K562 (cell line): ENCODE measurements around the gene SLC7A5. TPM values are rescaled to one million over a fixed set of nuclear protein-coding genes. Genes with fewer than 3 reads are reported as not detected.

Experiments used
- ARHGAP35 ChIP-seq: fragments of 450-650 bp; IDR thresholded peaks from 2 replicates; pipeline ENCODE4 v1.6.1; 2018; ENCODE audit not compliant: partially characterized antibody
- ARNT ChIP-seq, 2 experiments: fragments of 450-650 bp; IDR thresholded peaks; 2 replicates each; pipeline ENCODE4 v1.6.1; 2016; ENCODE audit warnings: mild to moderate bottlenecking in 1 of 2
- BHLHE40 ChIP-seq: IDR thresholded peaks from 2 replicates; pipeline ENCODE4 v1.6.1; 2011; ENCODE audit warnings: low read length, improper control_type of control experiment
- CBFA2T3 ChIP-seq: fragments of 450-650 bp; IDR thresholded peaks from 2 replicates; pipeline ENCODE4 v1.6.1; 2017
- CTBP1 ChIP-seq: fragments of 450-650 bp; IDR thresholded peaks from 2 replicates; pipeline ENCODE4 v1.6.1; 2016; ENCODE audit warnings: borderline replicate concordance
- JUNB ChIP-seq: fragments of 450-650 bp; formaldehyde crosslinking; conservative IDR thresholded peaks from 2 replicates; pipeline ENCODE4 v1.4.0; 2020; ENCODE audit warnings: mild to moderate bottlenecking
- MAFK ChIP-seq: IDR thresholded peaks from 2 replicates; pipeline ENCODE4 v1.6.1; 2011; ENCODE audit warnings: low read length, improper control_type of control experiment
- NCOR1 ChIP-seq: fragments of 450-650 bp; IDR thresholded peaks from 2 replicates; pipeline ENCODE4 v1.6.1; 2016; ENCODE audit warnings: mild to moderate bottlenecking, moderate library complexity
- NFIX ChIP-seq: fragments of 250-450 bp; sonication (Bioruptor Pico); IDR thresholded peaks from 2 replicates; pipeline ENCODE4 v1.4.0; 2020; ENCODE audit warnings: low read depth, mild to moderate bottlenecking, moderate library complexity
- POLR2G ChIP-seq: fragments of 200-400 bp; formaldehyde crosslinking; IDR thresholded peaks from 2 replicates; pipeline ENCODE4 v1.6.1; 2017; ENCODE audit warnings: low read depth, mild to moderate bottlenecking, antibody characterized with exemption, low read length, moderate library complexity
- RBFOX2 ChIP-seq: fragments of 200-400 bp; formaldehyde crosslinking; IDR thresholded peaks from 2 replicates; pipeline ENCODE4 v1.6.1; 2017; ENCODE audit warnings: low read depth, mild to moderate bottlenecking, low read length, moderate library complexity
- TCF3 ChIP-seq: sonication (generic); formaldehyde crosslinking; IDR thresholded peaks from 2 replicates; pipeline ENCODE4 v1.4.0; 2020; ENCODE audit warnings: mild to moderate bottlenecking, missing genetic modification reagents
- ZFX ChIP-seq: sonication (generic); formaldehyde crosslinking; IDR thresholded peaks from 2 replicates; pipeline ENCODE4 v1.8.0; 2022; ENCODE audit warnings: mild to moderate bottlenecking, missing genetic modification reagents, moderate library complexity
- ZNF316 ChIP-seq: fragments of 450-650 bp; IDR thresholded peaks from 2 replicates; pipeline ENCODE4 v1.6.1; 2016
- ZNF668 ChIP-seq: fragments of 250-450 bp; sonication (Bioruptor Pico); IDR thresholded peaks from 2 replicates; pipeline ENCODE4 v1.8.0; 2022; ENCODE audit warnings: mild to moderate bottlenecking, inconsistent platforms
- polyA plus RNA-seq, 8 experiments: library from polyadenylated mRNA; depleted of rRNA in 4 of 8; stranded (reverse) in 5 of 8; unstranded in 3 of 8; fragments of >200 nt; fragmentation: Nextera tagmentation in 2 of 8; fragmentation: Illumina TruSeq in 1 of 8; extraction: Ambion mirVana in 2 of 8; extraction: Trizol in 1 of 8; gene quantifications; 2 replicates each; pipeline versions ENCODE4 v1.2.1 to v1.2.3, GENCODE V29; 2011 to 2014; ENCODE audit warnings: inconsistent platforms in 1 of 8, missing spikeins in 1 of 8
- total RNA-seq, 7 experiments: library from RNA; depleted of rRNA in 6 of 7; stranded (reverse); fragments of >200 nt in 6 of 7; fragmentation: Illumina TruSeq in 2 of 7; extraction: Trizol in 2 of 7; gene quantifications; 2 replicates each; pipeline versions ENCODE4 v1.2.1 to v1.2.3, GENCODE V29; 2011 to 2021; ENCODE audit warnings: low replicate concordance in 1 of 7
- TF ChIP-seq, protein P1 (sequence below): fragments of 200-800 bp; sonication (Bioruptor generic); IDR thresholded peaks from 2 replicates; pipeline ENCODE4 v1.6.1; 2017; ENCODE audit warnings: missing genetic modification characterization, missing compliant biosample characterization
- TF ChIP-seq, protein P2 (sequence below): sonication (generic); formaldehyde crosslinking; IDR thresholded peaks from 2 replicates; pipeline ENCODE4 v1.8.0; 2023; ENCODE audit warnings: mild to moderate bottlenecking, missing genetic modification reagents
- TF ChIP-seq, protein P3 (sequence below): sonication (generic); formaldehyde crosslinking; IDR thresholded peaks from 2 replicates; pipeline ENCODE4 v1.9.0; 2022; ENCODE audit warnings: mild to moderate bottlenecking, missing genetic modification reagents
- TF ChIP-seq, protein P4 (sequence below): fragments of 250-450 bp; sonication (Bioruptor Pico); IDR thresholded peaks from 2 replicates; pipeline ENCODE4 v1.9.0; 2021; ENCODE audit warnings: mild to moderate bottlenecking, inconsistent platforms
- TF ChIP-seq, protein P5 (sequence below): fragments of 450-650 bp; IDR thresholded peaks from 2 replicates; pipeline ENCODE4 v1.6.1; 2018; ENCODE audit warnings: mild to moderate bottlenecking, low read depth; ENCODE audit not compliant: partially characterized antibody

Gene SLC7A5
- total and polyA plus RNA-seq, 9 of the 15 experiments (the other 6 are each of a cell fraction or from before 2014, with no cell fraction given), result 1.9 to 220 (median 18.6) TPM

DNA sequence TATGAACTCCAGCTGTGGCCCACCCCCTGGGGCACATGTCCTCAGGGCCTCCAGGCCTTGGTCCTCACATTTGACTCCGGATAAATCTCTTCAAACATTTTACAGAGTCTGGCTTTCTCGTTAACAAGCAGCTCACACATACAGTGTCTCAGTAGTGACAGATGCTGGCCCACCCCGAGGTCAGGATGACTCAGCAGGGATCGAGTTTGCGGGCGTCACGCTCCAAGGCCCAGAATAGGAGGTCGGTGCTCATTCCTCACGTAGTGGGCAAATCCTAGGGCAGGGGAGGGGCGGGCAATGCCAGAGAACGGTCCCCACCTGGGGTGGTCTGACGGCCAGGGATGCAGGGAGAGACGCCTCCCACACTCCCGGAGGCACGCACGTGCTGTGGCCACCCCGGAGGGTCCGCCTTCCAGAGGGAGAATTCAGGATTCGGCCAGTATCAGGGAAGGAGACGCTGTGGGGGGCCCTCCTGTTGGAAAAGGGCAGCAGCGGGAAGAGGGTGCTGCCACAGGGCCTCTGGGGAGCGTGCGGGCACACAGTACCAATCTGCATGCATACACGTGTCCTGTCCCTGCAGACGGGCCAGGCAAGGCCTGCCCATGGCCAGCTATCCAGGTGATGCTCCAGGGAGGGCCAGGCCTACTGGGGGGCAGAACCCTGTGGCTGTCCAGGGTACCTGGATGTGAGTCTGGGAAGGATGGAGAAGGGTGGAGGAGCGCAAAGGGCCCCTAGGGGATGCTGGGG lies 8.6 kb downstream of the SLC7A5 start (continued):
- TF ChIP-seq JUNB (CRISPR knock-in tag) (no peak), NCOR1 (peak; percentile 24; the same call in 1 of the 2 replicates), CTBP1 (peak; percentile 55; the same call in 1 of the 2 replicates), ZNF316 (peak; percentile 88), ARNT (IDR thresholded peaks at IDR 0.05) (peak in 1 of 2 experiments; percentile 6; a peak in 1 of 4 replicates), POLR2G (peak; percentile 63; the same call in 1 of the 2 replicates), ARHGAP35 (no peak), ZFX (CRISPR knock-in tag) (0 out of 2 replicates have a peak, but pooled peaks have one; percentile 14), TCF3 (CRISPR knock-in tag) (peak; percentile 41; the same call in 1 of the 2 replicates), CBFA2T3 (peak; percentile 61), BHLHE40 (peak; percentile 58), MAFK (peak; percentile 78), RBFOX2 (peak; percentile 69), ZNF668 (CRISPR knock-in tag) (no peak), NFIX (CRISPR knock-in tag) (no peak)
- TF ChIP-seq, protein P1, sequence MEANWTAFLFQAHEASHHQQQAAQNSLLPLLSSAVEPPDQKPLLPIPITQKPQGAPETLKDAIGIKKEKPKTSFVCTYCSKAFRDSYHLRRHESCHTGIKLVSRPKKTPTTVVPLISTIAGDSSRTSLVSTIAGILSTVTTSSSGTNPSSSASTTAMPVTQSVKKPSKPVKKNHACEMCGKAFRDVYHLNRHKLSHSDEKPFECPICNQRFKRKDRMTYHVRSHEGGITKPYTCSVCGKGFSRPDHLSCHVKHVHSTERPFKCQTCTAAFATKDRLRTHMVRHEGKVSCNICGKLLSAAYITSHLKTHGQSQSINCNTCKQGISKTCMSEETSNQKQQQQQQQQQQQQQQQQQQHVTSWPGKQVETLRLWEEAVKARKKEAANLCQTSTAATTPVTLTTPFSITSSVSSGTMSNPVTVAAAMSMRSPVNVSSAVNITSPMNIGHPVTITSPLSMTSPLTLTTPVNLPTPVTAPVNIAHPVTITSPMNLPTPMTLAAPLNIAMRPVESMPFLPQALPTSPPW (CRISPR knock-in tag), result no peak
- TF ChIP-seq, protein P2, sequence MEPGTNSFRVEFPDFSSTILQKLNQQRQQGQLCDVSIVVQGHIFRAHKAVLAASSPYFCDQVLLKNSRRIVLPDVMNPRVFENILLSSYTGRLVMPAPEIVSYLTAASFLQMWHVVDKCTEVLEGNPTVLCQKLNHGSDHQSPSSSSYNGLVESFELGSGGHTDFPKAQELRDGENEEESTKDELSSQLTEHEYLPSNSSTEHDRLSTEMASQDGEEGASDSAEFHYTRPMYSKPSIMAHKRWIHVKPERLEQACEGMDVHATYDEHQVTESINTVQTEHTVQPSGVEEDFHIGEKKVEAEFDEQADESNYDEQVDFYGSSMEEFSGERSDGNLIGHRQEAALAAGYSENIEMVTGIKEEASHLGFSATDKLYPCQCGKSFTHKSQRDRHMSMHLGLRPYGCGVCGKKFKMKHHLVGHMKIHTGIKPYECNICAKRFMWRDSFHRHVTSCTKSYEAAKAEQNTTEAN (CRISPR knock-in tag), result no peak
- TF ChIP-seq, protein P3, sequence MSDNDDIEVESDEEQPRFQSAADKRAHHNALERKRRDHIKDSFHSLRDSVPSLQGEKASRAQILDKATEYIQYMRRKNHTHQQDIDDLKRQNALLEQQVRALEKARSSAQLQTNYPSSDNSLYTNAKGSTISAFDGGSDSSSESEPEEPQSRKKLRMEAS (CRISPR knock-in tag), result peak; percentile 62
- TF ChIP-seq, protein P4, sequence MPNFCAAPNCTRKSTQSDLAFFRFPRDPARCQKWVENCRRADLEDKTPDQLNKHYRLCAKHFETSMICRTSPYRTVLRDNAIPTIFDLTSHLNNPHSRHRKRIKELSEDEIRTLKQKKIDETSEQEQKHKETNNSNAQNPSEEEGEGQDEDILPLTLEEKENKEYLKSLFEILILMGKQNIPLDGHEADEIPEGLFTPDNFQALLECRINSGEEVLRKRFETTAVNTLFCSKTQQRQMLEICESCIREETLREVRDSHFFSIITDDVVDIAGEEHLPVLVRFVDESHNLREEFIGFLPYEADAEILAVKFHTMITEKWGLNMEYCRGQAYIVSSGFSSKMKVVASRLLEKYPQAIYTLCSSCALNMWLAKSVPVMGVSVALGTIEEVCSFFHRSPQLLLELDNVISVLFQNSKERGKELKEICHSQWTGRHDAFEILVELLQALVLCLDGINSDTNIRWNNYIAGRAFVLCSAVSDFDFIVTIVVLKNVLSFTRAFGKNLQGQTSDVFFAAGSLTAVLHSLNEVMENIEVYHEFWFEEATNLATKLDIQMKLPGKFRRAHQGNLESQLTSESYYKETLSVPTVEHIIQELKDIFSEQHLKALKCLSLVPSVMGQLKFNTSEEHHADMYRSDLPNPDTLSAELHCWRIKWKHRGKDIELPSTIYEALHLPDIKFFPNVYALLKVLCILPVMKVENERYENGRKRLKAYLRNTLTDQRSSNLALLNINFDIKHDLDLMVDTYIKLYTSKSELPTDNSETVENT (CRISPR knock-in tag), result no peak
- TF ChIP-seq, protein P5, sequence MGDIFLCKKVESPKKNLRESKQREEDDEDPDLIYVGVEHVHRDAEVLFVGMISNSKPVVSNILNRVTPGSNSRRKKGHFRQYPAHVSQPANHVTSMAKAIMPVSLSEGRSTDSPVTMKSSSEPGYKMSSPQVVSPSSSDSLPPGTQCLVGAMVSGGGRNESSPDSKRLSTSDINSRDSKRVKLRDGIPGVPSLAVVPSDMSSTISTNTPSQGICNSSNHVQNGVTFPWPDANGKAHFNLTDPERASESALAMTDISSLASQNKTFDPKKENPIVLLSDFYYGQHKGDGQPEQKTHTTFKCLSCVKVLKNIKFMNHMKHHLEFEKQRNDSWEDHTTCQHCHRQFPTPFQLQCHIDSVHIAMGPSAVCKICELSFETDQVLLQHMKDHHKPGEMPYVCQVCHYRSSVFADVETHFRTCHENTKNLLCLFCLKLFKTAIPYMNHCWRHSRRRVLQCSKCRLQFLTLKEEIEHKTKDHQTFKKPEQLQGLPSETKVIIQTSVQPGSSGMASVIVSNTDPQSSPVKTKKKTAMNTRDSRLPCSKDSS, result no peak
